Endothelial cell of umbilical vein (primary cell): ENCODE results near the gene CLEC18A. TPM values are rescaled to one million over a fixed set of nuclear protein-coding genes. Genes with fewer than 3 reads are reported as not detected.
"Not testable (repeated sequence)": the region's sequence is repeated elsewhere in the genome, so short reads cannot be mapped to it uniquely, and the experiment has no call there.

Source experiments
- BruUV-seq: library from RNA; stranded (reverse); fragments of 400-500 nt; replicated peaks from 2 replicates; lab custom pipeline; 2021; lab: Mats Ljungman, UMichigan
- CTCF ChIA-PET: fragments of 300-600, 350-600 bp; sonication (Branson Sonifier 250); formaldehyde crosslinking; loops from one replicate; lab custom pipeline; 2021; ENCODE audit warnings: antibody characterized with exemption, inconsistent platforms; lab: Charles Lee
- POLR2A ChIA-PET: fragments of 300-600, 350-600 bp; sonication (Branson Sonifier 250); formaldehyde crosslinking; loops from one replicate; lab custom pipeline; 2021; ENCODE audit warnings: antibody characterized with exemption, inconsistent platforms; lab: Charles Lee
- DNase-seq: peaks from one replicate; pipeline ENCODE4 v3.0.0-alpha.2; 2011; ENCODE audit warnings: low read depth, low spot score
- FAIRE-seq: peaks from 2 replicates; lab custom pipeline; 2011; peaks lifted over from hg19 to GRCh38; lab: Jason Lieb, UNC
- H2AFZ ChIP-seq: 2 replicates; pipeline ENCODE4 v1.6.0; 2012; ENCODE audit warnings: low read depth, low read length, control low read depth, inconsistent platforms
- H3K27ac ChIP-seq: 2 replicates; pipeline ENCODE4 v1.5.1; 2011; ENCODE audit warnings: low read depth, mild to moderate bottlenecking, control low read depth, low read length, moderate library complexity; ENCODE audit not compliant: insufficient read depth
- H3K27me3 ChIP-seq, 2 experiments: 2 replicates each; pipeline versions ENCODE4 v1.6.0 to v1.6.1; 2011; ENCODE audit warnings: low read length in 2 of 2, mixed read lengths in 1 of 2; ENCODE audit not compliant: control insufficient read depth in 2 of 2, insufficient read depth in 2 of 2
- H3K36me3 ChIP-seq, 2 experiments: 2 replicates in 1 of 2; 3 replicates in 1 of 2; pipeline ENCODE4 v1.5.1; 2011; ENCODE audit warnings: low read length in 2 of 2, mild to moderate bottlenecking in 1 of 2, moderate library complexity in 1 of 2; ENCODE audit not compliant: control insufficient read depth in 2 of 2, insufficient read depth in 2 of 2; ENCODE audit errors: extremely low read depth in 1 of 2
- H3K4me1 ChIP-seq: 3 replicates; pipeline ENCODE4 v1.5.1; 2011; ENCODE audit warnings: mild to moderate bottlenecking, low read length; ENCODE audit not compliant: control insufficient read depth, insufficient read depth; ENCODE audit errors: extremely low read depth
- H3K4me2 ChIP-seq: 2 replicates; pipeline ENCODE4 v1.6.1; 2011; ENCODE audit warnings: low read length, control low read depth, mixed read lengths; ENCODE audit not compliant: insufficient read depth
- H3K4me3 ChIP-seq, 3 experiments: fragments of 200-600 bp in 1 of 3; sonication (generic), shearing (Covaris generic) in 1 of 3; replicated peaks in 1 of 3; 2 replicates each; pipeline ENCODE4 v1.5.1; 2011 to 2016; ENCODE audit warnings: control low read depth in 3 of 3, low read length in 3 of 3, mild to moderate bottlenecking in 2 of 3, inconsistent platforms in 1 of 3, low read depth in 1 of 3, moderate library complexity in 1 of 3; ENCODE audit not compliant: insufficient read depth in 1 of 3
- H3K79me2 ChIP-seq: 2 replicates; pipeline ENCODE4 v1.6.0; 2012; ENCODE audit warnings: low read length, inconsistent platforms; ENCODE audit not compliant: control insufficient read depth, insufficient read depth
- H3K9ac ChIP-seq: replicated peaks from 2 replicates; pipeline ENCODE3; 2011; ENCODE audit warnings: low read length, control low read depth; ENCODE audit not compliant: insufficient read depth; ENCODE audit errors: extremely low read depth
- H3K9me1 ChIP-seq: replicated peaks from 3 replicates; pipeline ENCODE4 v1.6.0; 2011; ENCODE audit warnings: mild to moderate bottlenecking, low read length; ENCODE audit not compliant: control insufficient read depth, insufficient read depth; ENCODE audit errors: extremely low read depth
- H3K9me3 ChIP-seq: replicated peaks from 2 replicates; pipeline ENCODE4 v1.5.1; 2012; ENCODE audit warnings: low read length, inconsistent platforms; ENCODE audit not compliant: control insufficient read depth, insufficient read depth
- H4K20me1 ChIP-seq: replicated peaks from 2 replicates; pipeline ENCODE3; 2011; ENCODE audit warnings: mild to moderate bottlenecking, low read length; ENCODE audit not compliant: control insufficient read depth, insufficient read depth; ENCODE audit errors: extremely low read depth
- GATA2 ChIP-seq: IDR thresholded peaks from 2 replicates; pipeline ENCODE4 v1.7.0; 2011; ENCODE audit warnings: low read depth, mild to moderate bottlenecking, moderate library complexity, mixed read lengths, low read length; ENCODE audit not compliant: insufficient read length, insufficient read depth
- dilution Hi-C: fragments of 300-500 bp; cut with MboI; formaldehyde crosslinking; loops from one replicate; pipeline ENCODE4 v1.15.0; 2019; ENCODE audit warnings: low sequenced_read_pairs; ENCODE audit not compliant: extremely low pct_ligation_motif_present
- intact Hi-C: fragments of 100-400 bp; cut with micrococcal nuclease; formaldehyde crosslinking; loops from one replicate; pipeline ENCODE4 v1.10.0; 2022
- polyA plus RNA-seq, 4 experiments: library from polyadenylated mRNA; depleted of rRNA in 3 of 4; stranded (reverse) in 3 of 4; unstranded in 1 of 4; fragments of >200 nt; gene quantifications; 2 replicates each; pipeline versions ENCODE4 v1.2.1 to v1.2.3, GENCODE V29; 2011 to 2012; ENCODE audit warnings: missing spikeins in 1 of 4
- total RNA-seq: library from RNA; stranded (reverse); gene quantifications from 2 replicates; pipeline ENCODE4 v1.2.3, GENCODE V29; 2021

CLEC18A gene
- total and polyA plus RNA-seq, 2 donors (not counting 3 experiments of a cell fraction or from before 2014, with no cell fraction given) = 0.35 to 0.51 TPM

GRCh38 chr16:69997956-69998355 lies 46.8 kb downstream of the CLEC18A start:
- H3K9me1 ChIP-seq, BruUV-seq, CTCF ChIA-PET, POLR2A ChIA-PET, H3K27me3 ChIP-seq, H3K9ac ChIP-seq, intact Hi-C loops, H3K4me2 ChIP-seq, H3K36me3 ChIP-seq, H3K79me2 ChIP-seq, H3K4me3 ChIP-seq, FAIRE-seq, H4K20me1 ChIP-seq, H3K9me3 ChIP-seq, H2AFZ ChIP-seq, dilution Hi-C loops: not testable (repeated sequence)
- DNase-seq = peak; percentile 31
- Histone ChIP-seq H3K4me1 (peaks cover 16% of the 10 kb centered on the region), H3K27ac (peak overlapping the region; percentile 70)
- peak; percentile 9 for TF ChIP-seq GATA2

- CTCF ChIA-PET, H2AFZ ChIP-seq, H3K9ac ChIP-seq, H3K36me3 ChIP-seq, H3K9me1 ChIP-seq, H3K9me3 ChIP-seq, H3K27me3 ChIP-seq, FAIRE-seq, H3K4me3 ChIP-seq, H4K20me1 ChIP-seq, H3K4me2 ChIP-seq, DNase-seq, intact Hi-C loops, H3K79me2 ChIP-seq, dilution Hi-C loops, POLR2A ChIA-PET: not testable (repeated sequence)
- H3K4me1 ChIP-seq = peaks cover 16% of the 10 kb centered on the region
- TSS peak; percentile 52 for BruUV-seq
- H3K27ac ChIP-seq = peak overlapping the region; percentile 47
These were observed 48.7 kb downstream of the CLEC18A start for GRCh38 chr16:69999801-70000200.

- H4K20me1 ChIP-seq, intact Hi-C loops, FAIRE-seq, H3K27ac ChIP-seq, POLR2A ChIA-PET, H2AFZ ChIP-seq, CTCF ChIA-PET, BruUV-seq, H3K36me3 ChIP-seq, H3K4me2 ChIP-seq, H3K9me3 ChIP-seq, H3K79me2 ChIP-seq, H3K4me1 ChIP-seq, H3K9me1 ChIP-seq, H3K9ac ChIP-seq, dilution Hi-C loops, H3K27me3 ChIP-seq, H3K4me3 ChIP-seq, DNase-seq: not testable (repeated sequence)
These were observed 52.4 kb downstream of the CLEC18A start for GRCh38 chr16:70003511-70003910.
